GM20000 (cell line): ENCODE results near the gene PIAS4.
A peak's percentile ranks its signal among the peaks of the same experiment; 100 is the strongest.

Experiments
- DNase-seq: peaks from one replicate; pipeline ENCODE4 v3.0.0; 2012; ENCODE audit warnings: low spot score
- TF ChIP-seq, protein P1 (sequence below): IDR thresholded peaks from 2 replicates; pipeline ENCODE4 v1.5.1; 2012; ENCODE audit warnings: mild to moderate bottlenecking, control low read depth; ENCODE audit errors: extremely low read depth, missing control alignments

PIAS4 gene

DNA sequence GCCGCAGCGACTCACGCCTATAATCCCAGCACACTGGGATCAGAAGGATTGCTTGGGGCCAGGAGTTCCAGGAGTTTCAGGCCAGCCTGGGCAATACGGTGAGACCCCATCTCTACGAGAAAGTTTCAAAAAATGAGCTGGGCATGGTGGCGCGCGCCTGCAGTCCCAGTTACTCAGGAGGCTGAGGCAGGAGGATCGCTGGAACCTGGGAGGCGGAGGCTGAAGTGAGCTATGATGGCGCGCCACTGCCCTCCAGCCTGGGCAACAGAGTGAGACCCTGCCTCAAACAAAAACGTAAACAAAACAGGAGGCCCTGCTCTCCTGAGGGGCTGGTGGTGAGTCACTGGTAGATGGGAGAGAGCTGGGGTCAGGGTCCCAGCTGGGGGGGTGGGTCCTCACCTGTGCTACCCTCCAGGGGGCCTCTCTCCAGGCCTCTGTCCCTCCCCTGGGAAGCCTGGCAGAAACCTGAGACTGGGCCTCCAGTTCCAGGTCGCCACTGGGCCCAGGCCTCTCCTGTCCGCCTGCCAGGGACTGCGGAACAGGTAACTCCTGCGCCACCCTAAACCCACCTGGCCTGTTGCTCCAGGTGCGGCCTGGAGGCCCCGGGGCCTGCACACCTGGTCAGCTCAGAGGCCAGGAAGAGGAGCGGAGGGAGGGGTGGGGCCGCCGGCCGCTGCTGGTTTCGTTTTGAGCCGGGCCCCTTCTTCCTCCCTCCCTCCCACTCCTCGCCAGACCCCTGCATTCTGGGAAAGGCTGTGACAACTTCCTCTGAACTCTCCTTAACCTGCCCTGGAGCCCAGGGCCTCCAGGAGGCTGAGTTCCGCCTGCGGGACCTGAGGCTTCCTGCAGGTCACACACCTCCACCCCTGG, 76.4 kb downstream of the PIAS4 start:
- TF ChIP-seq, protein P1, sequence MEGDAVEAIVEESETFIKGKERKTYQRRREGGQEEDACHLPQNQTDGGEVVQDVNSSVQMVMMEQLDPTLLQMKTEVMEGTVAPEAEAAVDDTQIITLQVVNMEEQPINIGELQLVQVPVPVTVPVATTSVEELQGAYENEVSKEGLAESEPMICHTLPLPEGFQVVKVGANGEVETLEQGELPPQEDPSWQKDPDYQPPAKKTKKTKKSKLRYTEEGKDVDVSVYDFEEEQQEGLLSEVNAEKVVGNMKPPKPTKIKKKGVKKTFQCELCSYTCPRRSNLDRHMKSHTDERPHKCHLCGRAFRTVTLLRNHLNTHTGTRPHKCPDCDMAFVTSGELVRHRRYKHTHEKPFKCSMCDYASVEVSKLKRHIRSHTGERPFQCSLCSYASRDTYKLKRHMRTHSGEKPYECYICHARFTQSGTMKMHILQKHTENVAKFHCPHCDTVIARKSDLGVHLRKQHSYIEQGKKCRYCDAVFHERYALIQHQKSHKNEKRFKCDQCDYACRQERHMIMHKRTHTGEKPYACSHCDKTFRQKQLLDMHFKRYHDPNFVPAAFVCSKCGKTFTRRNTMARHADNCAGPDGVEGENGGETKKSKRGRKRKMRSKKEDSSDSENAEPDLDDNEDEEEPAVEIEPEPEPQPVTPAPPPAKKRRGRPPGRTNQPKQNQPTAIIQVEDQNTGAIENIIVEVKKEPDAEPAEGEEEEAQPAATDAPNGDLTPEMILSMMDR: no peak
- peak; percentile 80 for DNase-seq

DNA sequence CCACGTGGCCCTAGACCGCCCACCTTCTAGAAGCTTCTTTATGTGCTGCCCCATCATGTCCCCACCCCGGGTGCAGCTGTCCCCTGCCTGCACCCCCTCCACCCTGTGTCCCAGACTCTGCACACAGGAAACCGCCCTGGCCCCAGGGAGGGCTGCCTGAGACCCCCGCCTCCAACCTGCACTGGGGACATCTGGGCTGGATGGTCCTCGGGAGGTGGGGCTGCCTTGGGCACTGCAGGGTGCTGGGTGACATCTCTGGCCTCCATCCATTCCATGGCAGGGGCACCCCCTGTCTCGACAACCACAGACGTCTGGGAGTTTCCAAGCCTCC, 77.0 kb downstream of the PIAS4 start:
- TF ChIP-seq, protein P1: no peak
- DNase-seq: no peak

DNA sequence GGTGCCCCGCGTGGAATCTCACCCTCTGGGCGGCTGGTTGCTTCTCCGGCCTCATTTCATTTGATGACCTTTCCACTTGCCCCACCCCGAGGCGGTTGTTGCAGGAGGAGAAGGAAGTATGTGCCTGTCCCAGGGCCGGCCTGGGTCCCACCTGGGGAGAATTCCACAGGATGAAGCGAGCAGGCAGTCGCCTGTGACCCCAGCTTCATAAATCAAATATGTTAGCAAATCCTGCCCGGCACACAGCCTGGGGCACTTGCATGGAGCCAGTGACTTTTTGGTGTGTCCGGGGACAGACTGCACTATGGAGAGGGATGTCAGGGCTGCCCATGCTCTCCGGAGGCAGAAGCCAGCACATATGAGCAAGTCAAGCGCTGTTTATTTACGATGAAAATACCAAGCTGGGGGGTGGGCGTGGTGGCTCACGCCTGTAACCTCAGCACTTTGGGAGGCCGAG, 78.9 kb downstream of the PIAS4 start:
- TF ChIP-seq, protein P1: no peak
- DNase-seq: no peak

- TF ChIP-seq, protein P1: no peak
- no peak for DNase-seq
Measured at GRCh38 chr19:4087787-4088679, 80.5 kb downstream of the PIAS4 start.

- peak; percentile 62 for DNase-seq
Measured at GRCh38 chr19:4088975-4089374, 81.4 kb downstream of the PIAS4 start.

More at GRCh38 chr19:4088975-4089374, 81.4 kb downstream of the PIAS4 start:
- TF ChIP-seq, protein P1: no peak
